HepG2 (cell line): ENCODE data around the gene TNS1. TPM values are rescaled to one million over a fixed set of nuclear protein-coding genes. Genes with fewer than 3 reads are reported as not detected.

Experiments
- ATF7-NPFF ChIP-seq: sonication (generic); formaldehyde crosslinking; IDR thresholded peaks from 2 replicates; pipeline ENCODE4 v1.8.1; 2023; ENCODE audit warnings: mild to moderate bottlenecking, low read depth, missing genetic modification reagents, moderate library complexity
- BHLHE40 ChIP-seq: IDR thresholded peaks from 2 replicates; pipeline ENCODE4 v1.6.1; 2011; ENCODE audit warnings: low read length, improper control_type of control experiment
- CHCHD3 ChIP-seq: sonication (generic); formaldehyde crosslinking; IDR thresholded peaks from 2 replicates; pipeline ENCODE4 v1.8.0; 2022; ENCODE audit warnings: mild to moderate bottlenecking, missing genetic modification reagents, moderate library complexity
- CHD4 ChIP-seq: fragments of 200-600 bp; sonication (generic); IDR thresholded peaks from 2 replicates; pipeline ENCODE4 v1.7.0; 2017; ENCODE audit warnings: mild to moderate bottlenecking, low read length, borderline replicate concordance
- NONO ChIP-seq, 2 experiments: fragments of 450-650 bp in 1 of 2; sonication (generic) in 1 of 2; formaldehyde crosslinking in 1 of 2; IDR thresholded peaks in 1 of 2; conservative IDR thresholded peaks in 1 of 2; 2 replicates each; pipeline versions ENCODE4 v1.6.1 to v1.8.0; 2017 to 2022; ENCODE audit warnings: mild to moderate bottlenecking in 1 of 2, missing genetic modification reagents in 1 of 2, moderate library complexity in 1 of 2
- POGZ ChIP-seq: sonication (generic); formaldehyde crosslinking; IDR thresholded peaks from 2 replicates; pipeline ENCODE4 v1.4.0; 2020; ENCODE audit warnings: mild to moderate bottlenecking, missing genetic modification reagents
- SMYD3 ChIP-seq: sonication (generic); formaldehyde crosslinking; IDR thresholded peaks from 2 replicates; pipeline ENCODE4 v1.8.1; 2023; ENCODE audit warnings: mild to moderate bottlenecking, missing genetic modification reagents
- YEATS2 ChIP-seq: sonication (generic); formaldehyde crosslinking; IDR thresholded peaks from 2 replicates; pipeline ENCODE4 v1.4.0; 2020; ENCODE audit warnings: missing genetic modification reagents, borderline replicate concordance
- ZBTB1 ChIP-seq: sonication (generic); formaldehyde crosslinking; IDR thresholded peaks from 2 replicates; pipeline ENCODE4 v1.4.0; 2020; ENCODE audit warnings: missing genetic modification reagents, borderline replicate concordance
- ZEB1 ChIP-seq: IDR thresholded peaks from 2 replicates; pipeline ENCODE4 v1.6.1; 2012; ENCODE audit warnings: mild to moderate bottlenecking, low read depth, inconsistent platforms; ENCODE audit not compliant: insufficient replicate concordance
- ZNF180 ChIP-seq: sonication (generic); formaldehyde crosslinking; IDR thresholded peaks from 2 replicates; pipeline ENCODE4 v1.4.0; 2020; ENCODE audit warnings: low read depth, missing genetic modification reagents, borderline replicate concordance
- ZNF224 ChIP-seq: sonication (generic); formaldehyde crosslinking; IDR thresholded peaks from 2 replicates; pipeline ENCODE4 v1.5.0; 2020; ENCODE audit warnings: mild to moderate bottlenecking, missing genetic modification reagents
- ZNF333 ChIP-seq: sonication (generic); formaldehyde crosslinking; IDR thresholded peaks from 2 replicates; pipeline ENCODE4 v1.4.0; 2020; ENCODE audit warnings: mild to moderate bottlenecking, missing genetic modification reagents, borderline replicate concordance
- ZNF564 ChIP-seq: sonication (generic); formaldehyde crosslinking; IDR thresholded peaks from 2 replicates; pipeline ENCODE4 v1.8.1; 2023; ENCODE audit warnings: mild to moderate bottlenecking, missing genetic modification reagents
- ZNF660 ChIP-seq: sonication (generic); formaldehyde crosslinking; IDR thresholded peaks from 2 replicates; pipeline ENCODE4 v1.5.1; 2020; ENCODE audit warnings: mild to moderate bottlenecking, low read depth, missing genetic modification reagents, borderline replicate concordance
- ZNF720 ChIP-seq: sonication (generic); formaldehyde crosslinking; IDR thresholded peaks from 2 replicates; pipeline ENCODE4 v1.4.0; 2020; ENCODE audit warnings: missing genetic modification reagents
- polyA plus RNA-seq, 8 experiments: library from polyadenylated mRNA; depleted of rRNA in 3 of 8; stranded (reverse) in 7 of 8; unstranded in 1 of 8; fragments of >200 nt; fragmentation: Illumina TruSeq in 4 of 8; extraction: Trizol in 4 of 8; gene quantifications; 2 replicates each; pipeline versions ENCODE4 v1.2.1 to v1.2.3, GENCODE V29; 2011 to 2016; ENCODE audit warnings: low read depth in 4 of 8, missing spikeins in 1 of 8, mixed read lengths in 1 of 8; ENCODE audit not compliant: insufficient read depth in 1 of 8
- total RNA-seq, 5 experiments: library from RNA; depleted of rRNA; stranded (reverse); fragments of >200 nt; fragmentation: Illumina TruSeq; extraction: Trizol; gene quantifications; 2 replicates each; pipeline ENCODE4 v1.2.3, GENCODE V29; 2016; ENCODE audit warnings: low read depth in 1 of 5
- TF ChIP-seq, protein P1 (sequence below): sonication (generic); formaldehyde crosslinking; IDR thresholded peaks from 2 replicates; pipeline ENCODE4 v1.5.0; 2020; ENCODE audit warnings: missing genetic modification reagents
- TF ChIP-seq, protein P2 (sequence below): sonication (generic); formaldehyde crosslinking; IDR thresholded peaks from 2 replicates; pipeline ENCODE4 v1.5.1; 2020; ENCODE audit warnings: mild to moderate bottlenecking, missing genetic modification reagents, borderline replicate concordance
- TF ChIP-seq, protein P3 (sequence below): sonication (generic); formaldehyde crosslinking; IDR thresholded peaks from 2 replicates; pipeline ENCODE4 v1.4.0; 2020; ENCODE audit warnings: missing genetic modification reagents
- TF ChIP-seq, protein P4 (sequence below): sonication (generic); formaldehyde crosslinking; IDR thresholded peaks from 2 replicates; pipeline ENCODE4 v1.4.0; 2020; ENCODE audit warnings: low read depth, mild to moderate bottlenecking, missing genetic modification reagents

Gene TNS1
- total and polyA plus RNA-seq, 2 of the 13 experiments (the other 11 are each of a cell fraction or from before 2014, with no cell fraction given) = 1.9 to 118 TPM

- TF ChIP-seq, protein P1, sequence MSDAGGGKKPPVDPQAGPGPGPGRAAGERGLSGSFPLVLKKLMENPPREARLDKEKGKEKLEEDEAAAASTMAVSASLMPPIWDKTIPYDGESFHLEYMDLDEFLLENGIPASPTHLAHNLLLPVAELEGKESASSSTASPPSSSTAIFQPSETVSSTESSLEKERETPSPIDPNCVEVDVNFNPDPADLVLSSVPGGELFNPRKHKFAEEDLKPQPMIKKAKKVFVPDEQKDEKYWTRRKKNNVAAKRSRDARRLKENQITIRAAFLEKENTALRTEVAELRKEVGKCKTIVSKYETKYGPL (CRISPR knock-in tag) = no peak
- TF ChIP-seq ZNF333 (no peak), ZNF720 (CRISPR knock-in tag) (no peak), ATF7-NPFF (no peak), ZNF224 (CRISPR knock-in tag) (no peak), YEATS2 (CRISPR knock-in tag) (no peak), POGZ (CRISPR knock-in tag) (no peak), ZNF564 (no peak), ZBTB1 (CRISPR knock-in tag) (no peak), CHD4 (peak; percentile 58; the same call in 1 of the 2 replicates), ZNF660 (CRISPR knock-in tag) (no peak), NONO (IDR thresholded peaks at IDR 0.05) (no peak), NONO (CRISPR knock-in tag; conservative IDR thresholded peaks at IDR 0.05) (no peak), ZEB1 (no peak), SMYD3 (CRISPR knock-in tag) (no peak), ZNF180 (CRISPR knock-in tag) (no peak), CHCHD3 (CRISPR knock-in tag) (no peak), BHLHE40 (no peak)
- TF ChIP-seq, protein P2, sequence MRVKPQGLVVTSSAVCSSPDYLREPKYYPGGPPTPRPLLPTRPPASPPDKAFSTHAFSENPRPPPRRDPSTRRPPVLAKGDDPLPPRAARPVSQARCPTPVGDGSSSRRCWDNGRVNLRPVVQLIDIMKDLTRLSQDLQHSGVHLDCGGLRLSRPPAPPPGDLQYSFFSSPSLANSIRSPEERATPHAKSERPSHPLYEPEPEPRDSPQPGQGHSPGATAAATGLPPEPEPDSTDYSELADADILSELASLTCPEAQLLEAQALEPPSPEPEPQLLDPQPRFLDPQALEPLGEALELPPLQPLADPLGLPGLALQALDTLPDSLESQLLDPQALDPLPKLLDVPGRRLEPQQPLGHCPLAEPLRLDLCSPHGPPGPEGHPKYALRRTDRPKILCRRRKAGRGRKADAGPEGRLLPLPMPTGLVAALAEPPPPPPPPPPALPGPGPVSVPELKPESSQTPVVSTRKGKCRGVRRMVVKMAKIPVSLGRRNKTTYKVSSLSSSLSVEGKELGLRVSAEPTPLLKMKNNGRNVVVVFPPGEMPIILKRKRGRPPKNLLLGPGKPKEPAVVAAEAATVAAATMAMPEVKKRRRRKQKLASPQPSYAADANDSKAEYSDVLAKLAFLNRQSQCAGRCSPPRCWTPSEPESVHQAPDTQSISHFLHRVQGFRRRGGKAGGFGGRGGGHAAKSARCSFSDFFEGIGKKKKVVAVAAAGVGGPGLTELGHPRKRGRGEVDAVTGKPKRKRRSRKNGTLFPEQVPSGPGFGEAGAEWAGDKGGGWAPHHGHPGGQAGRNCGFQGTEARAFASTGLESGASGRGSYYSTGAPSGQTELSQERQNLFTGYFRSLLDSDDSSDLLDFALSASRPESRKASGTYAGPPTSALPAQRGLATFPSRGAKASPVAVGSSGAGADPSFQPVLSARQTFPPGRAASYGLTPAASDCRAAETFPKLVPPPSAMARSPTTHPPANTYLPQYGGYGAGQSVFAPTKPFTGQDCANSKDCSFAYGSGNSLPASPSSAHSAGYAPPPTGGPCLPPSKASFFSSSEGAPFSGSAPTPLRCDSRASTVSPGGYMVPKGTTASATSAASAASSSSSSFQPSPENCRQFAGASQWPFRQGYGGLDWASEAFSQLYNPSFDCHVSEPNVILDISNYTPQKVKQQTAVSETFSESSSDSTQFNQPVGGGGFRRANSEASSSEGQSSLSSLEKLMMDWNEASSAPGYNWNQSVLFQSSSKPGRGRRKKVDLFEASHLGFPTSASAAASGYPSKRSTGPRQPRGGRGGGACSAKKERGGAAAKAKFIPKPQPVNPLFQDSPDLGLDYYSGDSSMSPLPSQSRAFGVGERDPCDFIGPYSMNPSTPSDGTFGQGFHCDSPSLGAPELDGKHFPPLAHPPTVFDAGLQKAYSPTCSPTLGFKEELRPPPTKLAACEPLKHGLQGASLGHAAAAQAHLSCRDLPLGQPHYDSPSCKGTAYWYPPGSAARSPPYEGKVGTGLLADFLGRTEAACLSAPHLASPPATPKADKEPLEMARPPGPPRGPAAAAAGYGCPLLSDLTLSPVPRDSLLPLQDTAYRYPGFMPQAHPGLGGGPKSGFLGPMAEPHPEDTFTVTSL (CRISPR knock-in tag) = no peak
- TF ChIP-seq, protein P3, sequence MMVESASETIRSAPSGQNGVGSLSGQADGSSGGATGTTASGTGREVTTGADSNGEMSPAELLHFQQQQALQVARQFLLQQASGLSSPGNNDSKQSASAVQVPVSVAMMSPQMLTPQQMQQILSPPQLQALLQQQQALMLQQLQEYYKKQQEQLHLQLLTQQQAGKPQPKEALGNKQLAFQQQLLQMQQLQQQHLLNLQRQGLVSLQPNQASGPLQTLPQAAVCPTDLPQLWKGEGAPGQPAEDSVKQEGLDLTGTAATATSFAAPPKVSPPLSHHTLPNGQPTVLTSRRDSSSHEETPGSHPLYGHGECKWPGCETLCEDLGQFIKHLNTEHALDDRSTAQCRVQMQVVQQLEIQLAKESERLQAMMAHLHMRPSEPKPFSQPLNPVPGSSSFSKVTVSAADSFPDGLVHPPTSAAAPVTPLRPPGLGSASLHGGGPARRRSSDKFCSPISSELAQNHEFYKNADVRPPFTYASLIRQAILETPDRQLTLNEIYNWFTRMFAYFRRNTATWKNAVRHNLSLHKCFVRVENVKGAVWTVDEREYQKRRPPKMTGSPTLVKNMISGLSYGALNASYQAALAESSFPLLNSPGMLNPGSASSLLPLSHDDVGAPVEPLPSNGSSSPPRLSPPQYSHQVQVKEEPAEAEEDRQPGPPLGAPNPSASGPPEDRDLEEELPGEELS (CRISPR knock-in tag) = no peak
- TF ChIP-seq, protein P4, sequence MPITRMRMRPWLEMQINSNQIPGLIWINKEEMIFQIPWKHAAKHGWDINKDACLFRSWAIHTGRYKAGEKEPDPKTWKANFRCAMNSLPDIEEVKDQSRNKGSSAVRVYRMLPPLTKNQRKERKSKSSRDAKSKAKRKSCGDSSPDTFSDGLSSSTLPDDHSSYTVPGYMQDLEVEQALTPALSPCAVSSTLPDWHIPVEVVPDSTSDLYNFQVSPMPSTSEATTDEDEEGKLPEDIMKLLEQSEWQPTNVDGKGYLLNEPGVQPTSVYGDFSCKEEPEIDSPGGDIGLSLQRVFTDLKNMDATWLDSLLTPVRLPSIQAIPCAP (CRISPR knock-in tag) = no peak
These were observed 209.9 kb downstream of the TNS1 start (continued) for GRCh38 chr2:217792626-217793527.
